Endothelial cell of umbilical vein (primary cell): ENCODE measurements around the gene ZNF329.

ENCODE experiments used
- CTCF ChIP-seq, 2 donors: IDR thresholded peaks; 1 replicate in 1 of 2; 2 replicates in 1 of 2; pipeline ENCODE4 v1.5.1; 2011; ENCODE audit warnings: low read length in 2 of 2, mild to moderate bottlenecking in 2 of 2, moderate library complexity in 2 of 2, control low read depth in 1 of 2, inconsistent platforms in 1 of 2, low read depth in 1 of 2; ENCODE audit not compliant: insufficient read depth in 1 of 2; ENCODE audit errors: extremely low read depth in 1 of 2
- EZH2 ChIP-seq: IDR thresholded peaks from 2 replicates; pipeline ENCODE4 v1.6.1; 2012; ENCODE audit warnings: borderline replicate concordance, low read depth, mild to moderate bottlenecking, moderate library complexity, low read length, inconsistent platforms; ENCODE audit not compliant: severe bottlenecking
- FOS ChIP-seq: IDR thresholded peaks from 2 replicates; pipeline ENCODE4 v1.6.1; 2011; ENCODE audit warnings: mild to moderate bottlenecking, low read length, moderate library complexity, borderline replicate concordance; ENCODE audit not compliant: insufficient read depth
- JUN ChIP-seq: IDR thresholded peaks from 2 replicates; pipeline ENCODE4 v1.6.1; 2011; ENCODE audit warnings: borderline replicate concordance, low read depth; ENCODE audit not compliant: insufficient read length, insufficient read depth
- MAX ChIP-seq: IDR thresholded peaks from 2 replicates; pipeline ENCODE4 v1.6.1; 2011; ENCODE audit not compliant: insufficient read depth, insufficient read length
- MYC ChIP-seq: IDR thresholded peaks from one replicate; pipeline ENCODE4 v1.6.1; 2011; ENCODE audit warnings: mild to moderate bottlenecking, low read depth, low read length
- POLR2A ChIP-seq: IDR thresholded peaks from 2 replicates; pipeline ENCODE4 v1.6.1; 2012; ENCODE audit warnings: low read depth, mild to moderate bottlenecking, control low read depth, low read length
- POLR2AphosphoS5 ChIP-seq: IDR thresholded peaks from 2 replicates; pipeline ENCODE4 v1.6.1; 2012; ENCODE audit warnings: low read depth, mild to moderate bottlenecking, control low read depth, low read length, moderate library complexity; ENCODE audit not compliant: insufficient read depth

- TF ChIP-seq CTCF (IDR thresholded peaks at IDR 0.05; ENCODE audit: extremely low read depth in 1 of 2, insufficient read depth in 1 of 2, low read depth in 1 of 2, low read length in 2 of 2) (no peak), POLR2AphosphoS5 (no peak), POLR2A (no peak), MAX (no peak), EZH2 (no peak), FOS (no peak), JUN (no peak), MYC (no peak)
These were observed 42.1 kb downstream of the ZNF329 start for GRCh38 chr19:58108546-58108817.
